HAP-1 (cell line): ENCODE measurements around the gene TRAF7.
"Not testable (repeated sequence)": the region's sequence is repeated elsewhere in the genome, so short reads cannot be mapped to it uniquely, and the experiment has no call there.

ENCODE experiments used
- DNase-seq, 2 experiments: peaks; one replicate each; pipeline ENCODE4 v3.0.0-alpha.2; 2016 to 2020; ENCODE audit warnings: low spot score in 2 of 2
- H3K27me3 ChIP-seq: fragments of 250-450 bp; sonication (Bioruptor Pico); 2 replicates; pipeline ENCODE4 v1.5.1; 2020; ENCODE audit warnings: low read depth, mild to moderate bottlenecking, moderate library complexity
- H3K36me3 ChIP-seq: fragments of 250-450 bp; sonication (Bioruptor Pico); replicated peaks from 2 replicates; pipeline ENCODE4 v1.5.1; 2020; ENCODE audit warnings: mild to moderate bottlenecking
- H3K4me1 ChIP-seq: fragments of 250-450 bp; sonication (Bioruptor Pico); 2 replicates; pipeline ENCODE4 v1.5.1; 2020; ENCODE audit warnings: mild to moderate bottlenecking
- H3K4me3 ChIP-seq: fragments of 250-450 bp; sonication (Bioruptor Pico); 2 replicates; pipeline ENCODE4 v1.5.1; 2020; ENCODE audit warnings: mild to moderate bottlenecking, moderate library complexity
- H3K9me3 ChIP-seq: fragments of 250-450 bp; sonication (Bioruptor Pico); 2 replicates; pipeline ENCODE4 v1.5.1; 2020; ENCODE audit warnings: mild to moderate bottlenecking, moderate library complexity
- in situ Hi-C: fragments of 300-500 bp; cut with MboI; formaldehyde crosslinking; loops from 3 replicates; pipeline ENCODE4 v1.14.3; 2020; ENCODE audit warnings: low sequenced_read_pairs, inconsistent platforms, mixed read lengths

TRAF7 gene

DNA sequence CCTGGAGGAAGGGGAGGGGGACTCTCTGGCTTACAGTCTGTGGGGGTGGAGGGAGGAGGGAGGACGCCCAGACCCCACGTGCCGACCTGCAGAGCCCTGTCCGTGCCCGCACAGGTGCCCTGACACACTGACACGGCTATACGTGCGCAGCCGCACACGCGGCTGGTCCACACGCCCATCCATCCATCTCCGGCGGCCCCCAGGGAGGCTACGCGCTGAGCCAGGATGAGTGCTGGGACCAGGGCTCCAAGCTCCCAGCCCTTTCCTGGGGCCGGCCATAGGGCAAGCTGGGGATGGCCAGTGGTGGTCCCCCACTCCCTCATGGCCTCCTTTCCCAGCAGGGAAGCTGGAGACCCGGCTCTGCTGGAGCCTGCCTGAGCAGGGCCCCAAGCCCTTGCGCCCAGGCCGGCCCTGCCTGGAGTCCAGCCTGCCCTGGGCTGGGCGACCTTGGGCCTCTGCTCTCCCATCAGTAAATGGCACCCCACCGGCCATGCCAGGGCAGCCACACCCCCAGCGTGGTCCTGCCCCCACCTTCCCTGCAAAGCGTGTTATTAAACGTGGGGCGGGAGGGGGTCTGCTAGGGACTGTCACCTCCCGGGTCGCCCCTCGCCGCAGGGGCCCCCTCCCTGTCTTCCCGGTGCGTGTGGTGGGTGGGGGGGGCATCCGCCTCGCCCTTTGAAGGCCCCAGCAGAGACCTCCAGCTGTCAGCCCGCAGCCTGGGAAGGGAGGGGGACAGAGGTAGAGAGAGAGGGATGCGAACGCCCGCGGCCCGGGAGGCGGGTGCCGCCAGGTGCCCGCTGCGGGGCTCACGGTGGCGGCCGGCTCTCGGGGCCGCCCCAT is 40.0 kb downstream of the TRAF7 start:
- Histone ChIP-seq H3K4me1 (peaks cover 11% of the 10 kb centered on the region), H3K36me3 (no peaks in the 10 kb centered on the region), H3K4me3 (peak overlapping the region; percentile 37), H3K27me3 (no peaks in the 10 kb centered on the region), H3K9me3 (no peaks in the 10 kb centered on the region)
- in situ Hi-C loops: no loop called here
- no peak for DNase-seq

DNA sequence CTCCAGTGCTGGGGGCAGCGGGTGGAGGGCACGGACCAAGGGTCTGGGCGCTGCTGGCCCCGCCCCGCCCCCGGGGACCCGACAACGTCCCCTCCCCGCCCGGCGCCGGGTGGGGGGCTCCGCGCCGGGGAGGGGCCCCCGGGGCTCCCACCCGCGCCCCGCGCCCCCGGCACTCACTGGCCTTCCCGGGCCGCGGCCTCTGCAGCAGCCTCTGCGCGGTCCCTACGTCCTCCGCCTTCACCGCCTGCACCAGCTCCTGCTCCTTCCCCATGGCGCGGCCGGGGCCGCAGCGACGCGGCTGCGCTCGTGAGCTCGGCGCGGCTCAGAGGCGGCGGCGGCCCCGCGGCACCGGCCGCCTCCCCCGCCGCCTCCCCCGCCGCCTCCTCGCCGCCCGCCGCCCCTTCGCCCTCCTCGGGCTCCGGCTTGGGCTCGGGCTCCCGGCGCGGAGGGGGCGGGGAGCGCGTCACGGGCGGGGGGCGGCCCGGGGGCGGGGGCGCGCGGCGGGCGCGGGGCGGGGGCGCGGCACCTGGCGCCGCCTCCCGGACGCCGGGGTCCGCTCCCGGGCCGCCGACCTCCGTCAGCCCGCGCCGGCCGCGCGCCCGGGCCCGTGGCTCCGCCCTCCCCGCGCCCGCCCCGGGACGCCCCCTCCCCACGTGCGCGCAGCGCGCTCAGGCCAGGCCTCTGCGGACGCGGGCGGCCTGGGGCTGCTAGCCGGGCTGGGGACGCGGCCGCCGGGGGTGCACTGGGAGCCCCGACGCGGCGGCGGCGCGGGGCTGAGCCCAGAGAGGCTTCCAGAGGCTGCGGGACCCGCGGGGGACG is 40.8 kb downstream of the TRAF7 start, which contains the start of gene CASKIN1:
Gene CASKIN1 (minus strand): TSS at position 444 of the 819 bp plus-strand sequence. CDS start 173 bp downstream, at position 271.
- Histone ChIP-seq H3K4me3 (peak within 1 kb of the TSS; percentile 37), H3K36me3 (no peaks in the 10 kb centered on the region), H3K9me3 (no peaks in the 10 kb centered on the region), H3K4me1 (peaks cover 11% of the 10 kb centered on the region), H3K27me3 (no peaks in the 10 kb centered on the region)
- peak in 1 of 2 experiments; percentile 58 for DNase-seq
- in situ Hi-C loops: no loop called here

DNA sequence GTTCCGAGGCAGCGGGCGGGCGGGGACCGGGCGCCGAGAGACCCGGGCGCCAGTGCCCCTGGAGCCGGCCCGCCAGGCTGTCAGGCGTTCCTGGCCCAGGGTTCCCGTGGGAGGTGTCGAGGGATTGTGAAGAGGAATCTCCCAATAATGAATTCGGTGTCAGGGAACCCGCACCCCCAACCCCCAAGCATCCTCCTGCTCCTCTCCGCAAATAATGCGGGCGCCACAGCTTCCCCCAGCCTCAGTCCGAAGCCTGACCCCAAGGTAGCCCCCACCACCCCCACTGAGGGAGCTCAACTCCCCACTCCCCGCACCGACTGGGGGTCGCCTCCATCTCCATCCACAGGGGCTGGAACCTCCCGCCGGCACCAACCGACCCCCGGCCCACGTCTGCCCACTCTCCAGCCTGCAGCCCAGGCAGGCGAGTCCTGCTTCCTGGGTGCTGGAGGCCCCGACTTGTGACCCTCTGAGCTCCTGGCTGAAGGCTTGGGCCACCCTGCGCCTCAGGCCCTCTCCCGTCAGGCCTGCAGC is 41.5 kb downstream of the TRAF7 start:
- Histone ChIP-seq H3K9me3 (no peaks in the 10 kb centered on the region), H3K27me3 (no peaks in the 10 kb centered on the region), H3K4me1 (peaks cover 11% of the 10 kb centered on the region), H3K4me3 (no peak overlapping the region), H3K36me3 (no peaks in the 10 kb centered on the region)
- in situ Hi-C loops: no loop called here
- no peak for DNase-seq

DNA sequence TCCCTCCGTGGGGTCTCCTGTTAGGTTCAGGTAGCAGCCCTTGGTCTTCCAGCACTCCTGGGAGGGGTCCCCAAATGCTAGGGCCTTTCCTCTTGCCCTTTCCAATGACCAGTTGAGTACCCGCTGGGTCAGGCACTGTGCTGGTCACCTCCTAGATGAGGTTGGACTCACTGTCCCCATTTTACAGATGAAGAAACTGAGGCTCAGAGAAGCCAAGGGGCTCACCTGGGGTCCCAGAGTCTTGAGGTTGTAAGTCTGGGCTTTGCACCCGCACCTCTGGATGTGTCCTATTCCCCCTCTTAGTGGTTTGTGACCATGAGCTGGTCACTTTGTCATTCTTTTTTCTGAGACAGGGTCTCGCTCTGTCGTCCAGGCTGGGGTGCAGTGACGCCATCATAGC is 42.2 kb downstream of the TRAF7 start:
- Histone ChIP-seq H3K4me3 (no peak overlapping the region), H3K9me3 (no peaks in the 10 kb centered on the region), H3K36me3 (no peaks in the 10 kb centered on the region), H3K4me1 (peaks cover 11% of the 10 kb centered on the region), H3K27me3 (no peaks in the 10 kb centered on the region)
- in situ Hi-C loops: no loop called here
- DNase-seq: no peak

DNA sequence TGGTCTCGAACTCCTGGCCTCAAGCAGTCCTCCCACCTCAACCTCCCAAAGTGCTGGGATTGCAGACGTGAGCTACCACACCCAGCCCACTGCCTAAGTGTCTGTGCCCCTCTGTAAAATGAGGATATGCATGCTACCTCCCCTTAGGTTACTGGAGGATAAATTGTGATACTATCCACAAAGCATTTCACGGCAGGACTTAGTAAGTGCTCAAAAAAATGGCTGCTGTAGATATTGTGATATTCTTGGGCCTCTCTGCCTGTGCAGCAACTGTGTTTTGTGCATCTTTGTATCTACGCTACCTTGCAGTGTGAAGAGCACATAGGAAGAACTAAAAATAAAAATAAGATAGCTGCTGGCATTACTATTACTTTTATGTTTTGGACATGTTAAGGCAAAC is 42.7 kb downstream of the TRAF7 start:
- Histone ChIP-seq H3K4me1 (peaks cover 11% of the 10 kb centered on the region), H3K27me3 (no peaks in the 10 kb centered on the region), H3K36me3 (no peaks in the 10 kb centered on the region), H3K4me3 (no peak overlapping the region), H3K9me3 (no peaks in the 10 kb centered on the region)
- in situ Hi-C loops: no loop called here
- no peak for DNase-seq

DNA sequence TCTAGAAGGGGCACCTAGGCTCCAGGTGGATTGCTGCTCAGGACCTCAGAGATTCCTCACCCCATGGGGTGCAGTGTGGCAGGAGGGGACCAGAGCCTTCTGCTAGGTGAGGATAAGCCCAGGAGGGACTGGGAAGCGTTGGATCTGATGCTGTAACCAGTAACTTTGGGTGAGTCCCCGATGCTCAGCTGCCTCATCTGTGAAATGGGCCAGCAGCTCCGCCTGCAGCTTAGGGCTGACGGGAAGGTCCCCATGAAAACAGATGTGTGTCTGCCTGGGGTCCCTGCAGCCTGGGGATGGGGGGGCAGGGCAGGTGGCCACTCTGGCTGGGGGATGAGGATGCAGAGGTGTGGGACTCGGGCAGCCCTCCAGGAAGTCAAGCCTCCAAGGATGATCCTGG is 43.5 kb downstream of the TRAF7 start:
- Histone ChIP-seq H3K9me3 (no peaks in the 10 kb centered on the region), H3K36me3 (no peaks in the 10 kb centered on the region), H3K27me3 (no peaks in the 10 kb centered on the region), H3K4me1 (peaks cover 11% of the 10 kb centered on the region), H3K4me3 (no peak overlapping the region)
- in situ Hi-C loops: no loop called here
- no peak for DNase-seq

GRCh38 chr16:2199621-2200139 is 44.1 kb downstream of the TRAF7 start:
- Histone ChIP-seq H3K36me3 (no peaks in the 10 kb centered on the region), H3K4me3 (no peak overlapping the region), H3K27me3 (no peaks in the 10 kb centered on the region), H3K9me3 (no peaks in the 10 kb centered on the region), H3K4me1 (peaks cover 13% of the 10 kb centered on the region)
- in situ Hi-C loops: no loop called here
- no peak for DNase-seq

- 0 out of 2 replicates have a peak, but pooled peaks cover under 1% of the 10 kb centered on the region for H3K36me3 ChIP-seq
- H3K4me1 ChIP-seq: peaks cover 7% of the 10 kb centered on the region
- in situ Hi-C loops: no loop called here
- H3K9me3 ChIP-seq: no peaks in the 10 kb centered on the region
- no peak overlapping the region for H3K4me3 ChIP-seq
- DNase-seq: no peak
- no peaks in the 10 kb centered on the region for H3K27me3 ChIP-seq
Measured at GRCh38 chr16:2200313-2200712, 44.7 kb downstream of the TRAF7 start.

- peaks cover 20% of the 10 kb centered on the region for H3K36me3 ChIP-seq
- H3K4me1 ChIP-seq, DNase-seq, H3K4me3 ChIP-seq, in situ Hi-C loops, H3K9me3 ChIP-seq, H3K27me3 ChIP-seq: not testable (repeated sequence)
Measured at GRCh38 chr16:2203119-2203688, 47.6 kb downstream of the TRAF7 start.

DNA sequence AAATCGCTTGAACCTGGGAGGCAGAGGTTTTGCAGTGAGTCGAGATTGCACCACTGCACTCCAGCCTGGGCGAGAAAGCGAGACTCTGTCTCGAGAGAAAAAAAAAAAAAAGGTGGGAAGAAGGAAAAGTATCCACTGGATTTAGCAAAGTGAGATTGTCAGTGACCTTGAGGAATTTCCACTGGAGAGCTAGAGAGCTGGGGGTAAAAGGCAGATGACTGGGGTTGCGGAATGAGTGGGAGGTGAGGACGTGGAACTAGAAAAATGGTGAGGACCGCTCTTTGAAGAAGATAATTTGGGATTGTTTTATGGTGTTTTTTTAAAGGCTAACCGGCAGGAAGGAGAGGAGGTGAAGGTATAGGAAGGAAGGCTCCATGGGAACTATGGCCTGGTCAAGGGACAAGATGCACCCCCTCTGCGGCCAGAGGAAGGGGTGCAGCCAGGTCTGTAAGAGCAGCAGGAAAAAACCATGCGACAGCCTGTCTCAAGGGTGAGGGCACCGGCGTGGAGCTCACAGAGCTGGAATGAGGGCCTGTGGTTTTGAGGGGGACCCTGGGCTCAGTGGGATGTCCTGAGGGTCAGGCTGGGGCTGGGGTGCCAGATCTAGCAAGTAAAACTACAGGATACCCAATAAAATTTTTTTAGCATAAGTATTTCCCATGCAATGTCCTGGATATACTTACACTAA is 49.0 kb downstream of the TRAF7 start:
- in situ Hi-C loops: no loop called here
- no peaks in the 10 kb centered on the region for H3K27me3 ChIP-seq
- H3K36me3 ChIP-seq: peaks cover 33% of the 10 kb centered on the region
- H3K4me1 ChIP-seq: peaks cover 8% of the 10 kb centered on the region
- no peak for DNase-seq
- H3K9me3 ChIP-seq: no peaks in the 10 kb centered on the region
- peak overlapping the region; percentile 100 for H3K4me3 ChIP-seq

GRCh38 chr16:2205104-2205966 is 49.8 kb downstream of the TRAF7 start, which contains the start of gene MLST8:
MLST8 (plus strand) TSS chr16:2205454; CDS start chr16:2206086, 632 bp downstream.
- Histone ChIP-seq H3K4me3 (peak within 1 kb of the TSS; percentile 100), H3K4me1 (peaks cover 8% of the 10 kb centered on the region), H3K9me3 (no peaks in the 10 kb centered on the region), H3K27me3 (no peaks in the 10 kb centered on the region), H3K36me3 (peaks cover 36% of the 10 kb centered on the region)
- in situ Hi-C loops: no loop called here
- peak; percentile 72 to 82 for DNase-seq

DNA sequence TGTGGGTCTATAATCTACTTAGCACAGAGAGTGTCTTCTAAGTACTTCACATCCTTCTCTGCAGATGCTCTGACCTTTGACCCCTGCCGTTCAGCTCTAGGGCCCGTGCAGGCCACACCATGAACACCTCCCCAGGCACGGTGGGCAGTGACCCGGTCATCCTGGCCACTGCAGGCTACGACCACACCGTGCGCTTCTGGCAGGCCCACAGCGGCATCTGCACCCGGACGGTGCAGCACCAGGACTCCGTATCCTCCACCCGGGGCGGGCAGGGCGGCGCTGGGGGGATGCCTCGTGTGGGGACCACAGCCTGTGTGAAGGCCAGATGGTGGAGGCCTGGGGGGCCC is 50.4 kb downstream of the TRAF7 start:
- in situ Hi-C loops: no loop called here

More for the DNA sequence above, 50.4 kb downstream of the TRAF7 start:
- Histone ChIP-seq H3K4me3 (peak overlapping the region; percentile 100), H3K27me3 (no peaks in the 10 kb centered on the region), H3K4me1 (peaks cover 8% of the 10 kb centered on the region), H3K9me3 (no peaks in the 10 kb centered on the region), H3K36me3 (peaks cover 36% of the 10 kb centered on the region)
- no peak for DNase-seq
